Measurements from ENCODE around the gene SLC22A23. TPM values are rescaled to one million over a fixed set of nuclear protein-coding genes. Genes with fewer than 3 reads are reported as not detected.

The SLC22A23 gene
- total RNA-seq, 1 donor from 2014 or later = 5.6 TPM

DNA sequence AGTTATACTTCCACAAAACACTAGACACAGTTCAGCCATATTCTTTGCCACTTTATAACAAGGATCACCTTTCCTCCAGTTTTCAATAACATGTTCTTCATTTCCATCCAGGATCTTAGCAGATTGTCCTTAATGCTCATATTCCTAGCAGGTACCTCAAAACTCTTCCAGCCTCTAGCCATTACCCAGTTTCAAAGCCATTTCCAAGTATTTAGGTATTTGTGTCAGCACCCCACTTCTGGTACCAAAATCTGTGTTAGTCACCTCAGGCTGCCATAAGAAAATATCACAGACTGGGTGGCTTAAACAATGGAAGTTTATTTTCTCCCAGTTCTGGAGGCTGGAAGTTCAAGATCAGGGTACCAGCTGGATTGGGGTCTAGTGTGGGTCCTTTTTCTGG is 23.2 kb upstream of the SLC22A23 start:
- no peak for ATAC-seq
- DNase-seq (ENCODE audit: missing footprints) = no peak
- intact Hi-C loops (cut with DNase I) = no loop called here

DNA sequence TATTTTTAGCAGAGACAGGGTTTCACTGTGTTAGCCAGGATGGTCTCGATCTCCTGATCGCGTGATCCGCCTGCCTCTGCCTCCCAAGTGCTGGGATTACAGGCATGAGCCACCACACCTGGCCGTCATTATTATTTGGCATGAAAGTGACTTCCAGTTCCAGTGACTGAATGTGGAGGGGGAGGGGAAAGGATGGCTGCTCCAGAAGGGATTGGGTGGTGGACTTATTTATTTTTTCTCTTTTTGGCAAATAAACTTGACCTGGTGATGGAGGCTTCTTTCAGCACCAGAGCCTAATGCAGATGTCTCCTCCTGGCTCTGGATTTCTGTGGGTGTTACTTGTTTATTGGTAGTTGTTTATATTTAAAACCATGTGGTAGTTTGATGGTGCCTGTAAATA is 16.9 kb upstream of the SLC22A23 start:
- DNase-seq (ENCODE audit: missing footprints) (no peak), ATAC-seq (no peak)
- intact Hi-C loops (cut with DNase I) = loop anchor here (10.0 kb wide), 1 partner anchor 471 kb away; no protein-coding TSS in a partner anchor

DNA sequence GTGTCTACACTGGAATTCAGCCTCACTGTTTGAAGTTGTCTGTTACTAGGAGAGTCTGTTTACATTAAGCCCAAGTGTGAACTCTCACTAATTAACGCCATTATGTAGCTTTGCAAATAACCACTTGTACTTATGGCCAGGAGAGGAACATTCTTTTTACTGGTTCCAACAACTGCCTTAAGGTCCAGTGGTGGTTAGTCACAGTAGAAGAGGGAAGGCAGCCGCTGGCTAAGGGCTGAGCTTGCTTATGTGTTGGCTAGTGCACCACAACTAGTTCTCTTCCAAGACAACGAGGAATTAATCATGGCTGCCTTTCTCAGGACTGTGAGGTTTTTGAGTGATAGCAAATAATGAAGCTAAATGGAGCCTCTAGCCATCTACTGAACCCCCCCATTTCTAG is 14.9 kb upstream of the SLC22A23 start:
- ATAC-seq (no peak), DNase-seq (ENCODE audit: missing footprints) (no peak)
- intact Hi-C loops (cut with DNase I) = loop anchor here (10.0 kb wide), 1 partner anchor 473 kb away; no protein-coding TSS in a partner anchor

DNA sequence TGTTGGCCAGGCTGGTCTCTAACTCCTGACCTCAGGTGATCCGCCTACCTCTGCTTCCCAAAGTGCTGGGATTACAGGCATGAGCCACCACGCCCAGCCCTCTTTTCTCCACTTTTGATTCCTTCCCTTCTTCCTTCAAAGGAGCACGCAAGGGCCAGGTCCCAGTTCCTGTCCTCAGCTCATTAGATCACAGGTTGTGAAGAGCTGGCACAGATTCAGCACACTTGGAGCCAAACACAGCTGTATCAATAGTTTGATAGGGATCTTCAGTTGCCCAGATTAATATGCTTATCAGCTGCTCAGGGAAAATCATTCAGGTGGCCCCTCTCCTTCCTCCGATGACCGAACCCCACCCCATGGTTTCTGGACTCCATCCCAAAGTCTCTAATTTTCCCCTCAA is 14.4 kb upstream of the SLC22A23 start:
- no peak for DNase-seq (ENCODE audit: missing footprints)
- ATAC-seq = no peak
- intact Hi-C loops (cut with DNase I) = loop anchor here (10.0 kb wide), 1 partner anchor 474 kb away; no protein-coding TSS in a partner anchor

DNA sequence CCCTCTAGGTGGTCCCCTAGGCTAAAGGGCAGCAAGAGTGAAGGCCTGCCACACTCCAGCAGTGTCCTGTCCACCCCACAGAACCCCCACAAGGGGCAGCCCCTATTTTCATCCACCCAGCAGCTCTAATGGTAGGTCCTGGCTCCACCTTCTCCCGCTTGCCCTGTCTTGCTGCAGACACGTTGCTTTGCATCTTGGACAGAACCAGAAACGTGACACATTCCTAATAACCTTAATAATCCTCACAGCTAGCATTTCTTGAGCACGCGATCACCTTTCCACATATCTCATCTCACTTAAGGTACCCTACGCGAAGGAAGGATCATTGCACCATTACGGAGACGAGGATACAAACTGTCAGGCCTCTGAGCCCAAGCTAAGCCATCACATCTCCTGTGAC is 11.7 kb upstream of the SLC22A23 start:
- ATAC-seq = no peak
- intact Hi-C loops (cut with DNase I) = no loop called here
- no peak for DNase-seq (ENCODE audit: missing footprints)

DNA sequence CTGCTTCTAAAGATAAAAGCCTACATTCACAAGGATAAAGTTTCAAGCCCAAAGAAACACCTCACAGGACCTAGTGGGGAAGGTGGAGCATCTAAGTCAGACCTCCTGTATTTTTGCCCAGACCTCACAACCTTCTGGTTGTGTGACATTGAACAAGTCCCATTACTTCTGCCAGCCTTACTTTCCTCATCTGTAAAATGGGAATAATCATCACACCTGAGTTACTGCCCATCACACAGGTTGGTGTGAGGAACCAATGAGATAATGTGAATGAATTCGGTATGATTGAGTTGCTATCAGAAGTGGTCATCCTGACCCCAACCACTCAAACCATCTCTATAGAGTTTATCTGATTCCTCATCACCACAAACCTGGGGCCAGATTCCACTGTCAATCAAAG is 11.1 kb upstream of the SLC22A23 start:
- DNase-seq (ENCODE audit: missing footprints) (no peak), ATAC-seq (no peak)
- intact Hi-C loops (cut with DNase I) = no loop called here

DNA sequence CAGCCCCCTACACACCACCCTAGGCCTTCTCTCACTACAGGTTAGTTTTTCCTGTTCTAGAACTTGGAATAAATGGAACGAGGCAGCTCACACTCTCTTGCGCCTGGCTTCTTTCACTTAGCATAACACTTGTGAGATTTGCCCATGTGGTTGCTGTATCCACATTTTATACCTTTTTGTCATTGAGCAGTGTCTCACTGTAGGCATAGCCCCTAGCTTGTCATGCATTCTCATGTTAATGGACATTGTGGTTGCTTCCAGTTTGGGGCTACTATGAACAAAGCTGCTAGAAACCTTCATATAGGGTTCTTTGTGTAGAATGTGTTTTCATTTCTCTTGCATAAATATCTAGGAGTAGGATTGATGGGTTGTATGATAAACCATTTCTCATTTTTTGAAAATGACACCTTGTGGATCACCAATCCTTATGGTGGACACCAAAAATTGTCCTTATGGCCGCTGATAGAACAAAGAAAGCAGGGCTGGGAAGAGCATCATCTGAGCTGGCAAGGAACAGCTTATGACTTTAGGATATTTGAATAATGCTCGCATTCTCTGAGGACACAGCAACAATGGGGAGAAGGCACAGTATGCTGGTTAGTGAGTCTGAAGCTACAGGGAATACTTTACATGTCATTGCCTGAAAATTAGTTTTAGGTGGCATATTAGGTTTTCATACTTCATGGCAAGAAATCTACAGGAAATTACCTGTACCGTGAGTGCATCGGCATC is 9.8 kb upstream of the SLC22A23 start:
- ATAC-seq = no peak
- DNase-seq (ENCODE audit: missing footprints) = no peak
- intact Hi-C loops (cut with DNase I) = no loop called here

DNA sequence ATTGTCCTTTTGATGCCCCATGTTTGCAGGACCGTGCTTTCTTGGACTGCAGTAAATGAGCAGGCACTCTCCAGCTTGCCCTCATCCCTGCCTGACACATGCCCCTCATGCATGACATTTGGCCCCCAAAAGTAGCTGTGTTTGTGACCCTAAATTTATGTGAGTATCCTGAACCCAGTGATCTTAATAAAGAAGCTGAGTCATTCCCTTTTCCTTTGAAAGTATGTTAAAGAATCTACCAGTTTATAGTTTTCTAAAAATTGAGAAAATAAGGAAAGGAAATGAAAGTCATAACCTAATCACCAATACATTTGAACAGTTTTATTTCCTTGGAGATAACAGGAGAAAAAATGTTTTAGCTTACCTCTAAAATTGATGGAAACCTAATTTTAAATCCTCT is 3.4 kb upstream of the SLC22A23 start:
- DNase-seq (ENCODE audit: missing footprints) (no peak), ATAC-seq (no peak)
- intact Hi-C loops (cut with DNase I) = no loop called here

DNA sequence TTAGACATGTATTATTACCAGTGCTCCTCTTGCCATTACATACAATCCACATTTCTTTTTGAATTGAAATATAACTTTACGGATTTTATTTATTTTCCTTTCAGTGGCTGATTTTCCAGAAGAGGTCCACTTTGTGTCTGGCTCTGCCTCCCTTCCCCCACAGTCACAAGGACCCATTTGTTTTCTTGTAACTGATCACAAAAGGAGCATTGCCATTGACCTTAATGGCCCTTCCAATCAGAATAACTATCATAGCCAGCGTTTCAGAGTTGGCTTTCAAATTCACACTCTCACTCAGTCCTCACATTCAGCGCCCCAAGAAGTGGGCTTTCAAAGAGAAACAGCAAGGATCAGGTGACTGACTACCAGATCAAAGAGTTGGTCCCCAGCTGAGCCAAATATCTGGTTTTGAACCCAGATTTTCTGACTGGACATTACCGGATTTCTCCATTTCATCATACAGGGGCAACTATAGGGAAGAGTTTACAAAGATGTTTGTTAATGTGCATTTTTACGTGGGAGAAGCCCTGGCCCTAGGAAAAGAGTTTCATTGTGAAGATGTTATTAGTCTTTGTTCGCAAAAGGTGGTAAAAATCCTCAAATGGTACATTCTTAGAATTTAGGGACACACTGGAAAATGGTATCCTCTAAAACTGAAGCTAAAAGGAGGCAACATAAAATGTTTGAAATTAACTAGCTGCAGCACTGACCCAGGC is 2.0 kb upstream of the SLC22A23 start:
- DNase-seq (ENCODE audit: missing footprints) (no peak), ATAC-seq (no peak)
- intact Hi-C loops (cut with DNase I) = loop anchor here (5.0 to 10.0 kb wide), 2 partner anchors 104 to 167 kb away; no protein-coding TSS in a partner anchor

DNA sequence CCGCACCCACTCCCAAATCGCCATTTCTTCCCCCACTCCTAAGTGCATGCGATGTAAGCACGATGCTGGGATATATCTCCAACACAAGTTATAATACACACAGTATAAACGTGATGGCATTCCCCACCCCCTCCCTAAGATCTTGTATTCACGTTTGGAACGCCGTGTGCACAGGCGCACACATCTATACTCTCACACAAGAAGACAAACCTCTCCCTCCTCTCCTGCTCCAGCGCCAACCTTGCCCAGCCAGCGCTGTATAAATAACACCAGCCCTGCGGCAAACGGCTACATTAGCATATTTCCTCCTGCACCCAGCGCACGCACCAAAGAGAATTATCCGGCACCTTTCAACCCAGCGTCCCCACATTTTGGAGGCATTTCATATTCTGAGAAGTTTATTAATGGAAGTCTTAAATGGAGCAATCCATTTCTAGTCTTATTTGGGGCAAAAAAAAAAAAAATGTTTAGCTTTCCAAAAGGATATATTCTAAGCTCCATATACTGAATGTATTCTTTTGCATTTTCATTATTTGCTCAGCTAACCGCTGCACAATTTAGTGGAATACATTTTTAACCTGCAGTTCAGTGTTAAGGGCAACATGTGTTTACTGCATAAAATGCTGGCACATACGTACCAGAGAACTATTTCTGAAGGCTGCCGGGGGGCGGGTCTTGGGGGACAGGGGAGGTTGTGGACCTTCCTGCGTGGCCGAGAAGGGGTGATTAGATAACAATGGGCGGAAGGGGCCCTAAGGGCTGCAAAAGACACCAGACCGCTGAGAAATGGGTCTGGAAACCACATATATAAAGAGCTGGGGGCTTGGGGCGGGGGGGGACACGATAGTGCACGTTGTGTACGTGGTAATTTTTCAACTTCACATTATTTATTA is 1.1 kb upstream of the SLC22A23 start:
- ATAC-seq (peak; percentile 58), DNase-seq (ENCODE audit: missing footprints) (no peak)
- intact Hi-C loops (cut with DNase I) = loop anchor here (2.0 to 10.0 kb wide), 3 partner anchors 103 to 179 kb away; no protein-coding TSS in a partner anchor

DNA sequence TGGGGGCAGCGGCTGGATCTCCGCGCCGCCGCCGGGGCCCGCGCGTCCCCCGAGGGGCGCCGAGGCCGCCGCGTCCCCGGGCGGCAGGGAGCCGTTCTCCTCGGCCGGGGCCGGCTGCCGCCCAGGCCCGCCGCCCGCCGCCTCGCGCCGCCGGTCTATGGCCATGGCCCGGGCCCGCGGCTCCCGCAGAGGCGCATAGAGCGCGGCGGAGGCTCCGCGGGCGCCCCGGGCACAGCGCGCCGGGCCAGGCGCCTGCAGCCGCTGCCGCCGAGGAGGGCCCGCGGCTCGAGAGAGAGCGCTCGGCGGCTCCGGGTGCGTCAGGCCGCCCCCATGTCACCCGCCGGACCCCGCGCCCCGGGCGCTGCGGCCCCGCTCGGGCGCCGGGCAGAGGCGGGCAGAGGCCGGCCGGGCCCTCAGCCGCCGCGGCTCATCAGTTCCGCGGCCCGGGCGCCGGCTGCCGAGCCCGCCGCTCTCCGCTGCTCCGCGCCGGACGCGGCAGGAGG is 404 bp downstream of the SLC22A23 start:
- intact Hi-C loops (cut with DNase I) = loop anchor here (2.0 to 10.0 kb wide), 3 partner anchors 102 to 178 kb away; no protein-coding TSS in a partner anchor

DNA sequence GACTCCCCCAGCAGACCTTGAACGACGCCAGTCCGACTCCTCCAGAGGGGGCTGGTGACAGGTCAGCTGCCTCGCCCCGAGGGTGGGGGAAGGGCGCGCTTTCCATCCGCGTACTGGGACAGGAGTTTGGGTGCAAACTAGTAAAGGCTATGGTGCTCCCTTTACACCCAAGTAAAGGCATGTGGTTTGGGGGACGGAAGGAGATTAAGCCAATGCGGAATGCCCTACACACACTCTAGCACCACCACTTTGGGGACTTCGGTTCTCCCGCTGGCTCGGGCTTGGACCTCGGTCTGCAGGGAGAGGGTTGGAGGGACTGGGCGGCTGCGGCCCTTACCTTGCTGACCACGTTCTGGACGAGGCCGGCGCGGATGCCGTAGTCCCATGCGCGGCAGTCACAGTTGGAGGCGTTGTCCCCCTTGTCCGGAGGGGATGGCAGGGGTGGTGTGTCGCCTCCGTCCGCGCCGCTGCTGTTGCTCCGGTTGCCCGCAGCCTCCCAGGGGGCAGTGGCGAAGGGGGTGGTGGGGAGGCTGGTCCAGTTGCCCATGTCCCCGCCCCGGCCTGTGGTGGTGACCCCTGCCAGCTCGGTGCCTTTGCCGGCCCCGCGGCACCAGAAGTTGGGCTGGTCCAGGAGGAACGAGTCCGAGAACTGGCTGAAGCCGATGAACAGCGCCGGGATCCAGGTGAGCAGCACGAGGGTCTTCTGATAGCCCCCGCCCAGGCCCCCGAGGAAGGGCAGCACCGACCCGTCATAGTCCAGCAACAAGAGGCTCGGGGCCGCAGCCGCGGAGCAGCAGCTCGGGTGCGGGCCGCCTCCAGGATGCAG is 1.1 kb downstream of the SLC22A23 start:
- DNase-seq (ENCODE audit: missing footprints) = no peak
- intact Hi-C loops (cut with DNase I) = loop anchor here (2.0 to 10.0 kb wide), 3 partner anchors 101 to 177 kb away; no protein-coding TSS in a partner anchor
- no peak for ATAC-seq

More for the DNA sequence above, 404 bp downstream of the SLC22A23 start:
- DNase-seq (ENCODE audit: missing footprints) (no peak), ATAC-seq (no peak)

DNA sequence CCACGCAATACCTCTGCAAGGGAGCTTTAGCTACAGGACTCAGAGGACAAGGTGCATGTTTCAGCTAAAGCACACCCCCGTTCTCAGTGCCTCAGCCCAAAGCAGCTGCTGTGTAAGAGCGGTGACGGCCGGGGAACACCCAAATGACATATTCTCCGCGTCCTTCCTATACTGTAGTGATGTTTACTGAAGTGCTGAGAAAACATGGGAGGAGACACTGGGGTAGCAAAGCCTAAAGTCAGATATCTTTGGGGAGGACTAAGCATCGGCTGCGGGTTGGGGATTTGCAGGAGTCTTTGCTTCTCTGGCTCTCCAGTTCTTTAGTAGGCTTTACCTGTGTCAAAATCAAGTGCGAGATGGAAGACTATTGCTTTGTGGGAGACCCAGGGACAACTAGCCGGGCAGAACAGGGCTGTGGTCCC is 1.7 kb downstream of the SLC22A23 start:
- ATAC-seq (no peak), DNase-seq (ENCODE audit: missing footprints) (no peak)
- intact Hi-C loops (cut with DNase I) = loop anchor here (5.0 to 10.0 kb wide), 2 partner anchors 100 to 163 kb away; no protein-coding TSS in a partner anchor

DNA sequence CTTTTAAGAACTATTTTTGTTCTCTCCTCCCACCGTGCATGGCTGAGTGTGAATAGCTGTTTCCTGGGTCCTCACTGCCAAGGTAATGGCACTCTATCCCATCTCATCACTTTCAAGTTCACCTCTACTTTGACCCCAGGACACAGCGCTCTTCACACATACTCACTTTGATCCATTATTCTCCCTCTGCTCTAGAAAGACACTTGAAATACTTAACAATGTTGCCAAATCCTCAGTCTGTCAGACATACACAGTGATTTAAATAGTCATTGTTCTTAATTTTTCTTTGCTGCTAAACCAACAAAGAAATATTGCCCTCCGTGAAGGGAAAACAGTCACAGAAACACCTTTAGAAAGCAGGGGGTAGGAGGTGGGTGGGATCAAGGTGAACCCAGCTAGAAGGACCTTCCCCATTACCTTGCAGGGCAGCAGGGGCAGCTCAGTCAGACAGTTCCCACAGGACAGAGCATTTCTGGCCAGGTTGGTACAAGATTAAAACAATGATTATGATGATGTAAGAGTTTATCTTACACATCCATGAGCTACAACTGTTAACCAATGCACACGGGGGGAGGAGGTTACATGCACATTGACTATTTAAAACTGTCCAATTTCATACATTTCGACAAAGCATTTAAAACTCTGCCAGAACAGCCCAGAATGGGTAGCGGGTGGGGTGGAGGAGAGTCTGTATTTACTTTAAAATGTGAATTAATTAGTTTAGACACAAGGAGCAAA is 2.4 kb downstream of the SLC22A23 start:
- intact Hi-C loops (cut with DNase I) = loop anchor here (5.0 to 10.0 kb wide), 2 partner anchors 100 to 162 kb away; no protein-coding TSS in a partner anchor
- no peak for ATAC-seq
- no peak for DNase-seq (ENCODE audit: missing footprints)

DNA sequence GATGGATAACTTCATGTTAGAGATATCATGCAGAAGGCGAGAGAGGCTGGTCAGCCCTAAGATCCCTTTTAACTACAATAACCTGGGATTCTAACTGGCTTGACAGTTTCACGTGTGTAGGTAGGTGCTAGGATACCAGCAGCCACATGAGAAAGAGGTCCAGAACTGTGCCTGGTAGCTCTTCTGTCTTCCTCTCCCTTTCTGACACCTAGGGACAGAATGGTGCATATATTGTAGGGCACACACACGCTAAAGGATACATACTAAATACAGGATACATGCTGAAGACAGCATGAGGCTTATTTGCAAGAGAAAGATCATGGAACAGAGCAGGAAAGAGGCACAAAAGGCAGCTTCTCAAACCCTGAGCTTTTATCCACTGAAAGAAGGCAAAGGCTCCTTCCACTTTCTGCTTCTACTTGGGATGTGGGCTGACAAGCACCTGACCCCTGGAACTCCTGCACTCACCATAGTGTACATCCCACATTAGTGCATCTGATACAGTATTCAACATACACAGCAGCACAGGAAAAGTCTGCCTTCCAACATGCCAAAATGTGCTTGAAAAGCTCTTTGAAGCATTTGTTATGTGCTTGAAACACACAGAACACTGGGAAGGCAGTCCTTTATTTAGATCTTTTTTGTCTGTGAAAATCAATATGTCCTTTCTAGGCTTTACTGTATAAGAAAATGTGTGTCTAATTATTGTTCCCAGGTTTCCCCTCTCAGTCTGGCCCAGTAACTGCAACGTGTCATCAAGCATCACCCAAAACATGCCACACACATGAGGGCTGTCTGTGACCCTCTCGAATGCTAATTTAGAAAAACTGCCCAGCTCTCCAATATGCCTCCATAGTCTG is 3.2 kb downstream of the SLC22A23 start:
- intact Hi-C loops (cut with DNase I) = loop anchor here (10.0 kb wide), 1 partner anchor 99 kb away; no protein-coding TSS in a partner anchor
- ATAC-seq (no peak), DNase-seq (ENCODE audit: missing footprints) (no peak)

DNA sequence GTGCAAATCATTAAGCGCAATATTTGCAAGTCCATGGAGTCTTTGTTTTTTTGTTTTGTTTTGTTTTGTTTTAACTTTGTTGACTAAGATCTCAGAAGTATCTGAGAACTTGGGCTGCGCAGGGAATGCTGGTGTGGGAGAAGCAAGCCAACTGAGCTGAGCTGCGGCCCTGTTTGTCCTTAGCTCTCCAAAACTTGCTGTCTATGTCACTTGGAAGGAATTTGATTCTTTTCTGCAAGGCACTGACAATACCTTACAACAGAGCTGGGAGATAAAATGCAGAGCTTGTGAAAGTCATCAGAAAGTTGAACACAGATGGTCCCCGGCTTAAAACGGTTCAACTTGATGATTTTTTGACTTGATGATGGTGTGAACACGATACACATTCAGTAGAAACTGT is 5.4 kb downstream of the SLC22A23 start:
- ATAC-seq = no peak
- intact Hi-C loops (cut with DNase I) = loop anchor here (10.0 kb wide), 1 partner anchor 97 kb away; no protein-coding TSS in a partner anchor
- DNase-seq (ENCODE audit: missing footprints) = no peak

All from Right ventricle myocardium inferior (tissue), 1 donor.